Activated CD4-positive, alpha-beta T cell treated with anti-CD3 and anti-CD28 coated beads, Interleukin-2, amount 50 U/mL, for 1 hour (primary cell): ENCODE results near the gene CIC.
A peak's percentile ranks its signal among the peaks of the same experiment; 100 is the strongest.

Experiments used
- DNase-seq: peaks from one replicate; pipeline ENCODE4 v3.0.0-alpha.2; 2020

Gene CIC

GRCh38 chr19:42290136-42290522 is 21.1 kb downstream of the CIC start:
- DNase-seq: no peak

DNA sequence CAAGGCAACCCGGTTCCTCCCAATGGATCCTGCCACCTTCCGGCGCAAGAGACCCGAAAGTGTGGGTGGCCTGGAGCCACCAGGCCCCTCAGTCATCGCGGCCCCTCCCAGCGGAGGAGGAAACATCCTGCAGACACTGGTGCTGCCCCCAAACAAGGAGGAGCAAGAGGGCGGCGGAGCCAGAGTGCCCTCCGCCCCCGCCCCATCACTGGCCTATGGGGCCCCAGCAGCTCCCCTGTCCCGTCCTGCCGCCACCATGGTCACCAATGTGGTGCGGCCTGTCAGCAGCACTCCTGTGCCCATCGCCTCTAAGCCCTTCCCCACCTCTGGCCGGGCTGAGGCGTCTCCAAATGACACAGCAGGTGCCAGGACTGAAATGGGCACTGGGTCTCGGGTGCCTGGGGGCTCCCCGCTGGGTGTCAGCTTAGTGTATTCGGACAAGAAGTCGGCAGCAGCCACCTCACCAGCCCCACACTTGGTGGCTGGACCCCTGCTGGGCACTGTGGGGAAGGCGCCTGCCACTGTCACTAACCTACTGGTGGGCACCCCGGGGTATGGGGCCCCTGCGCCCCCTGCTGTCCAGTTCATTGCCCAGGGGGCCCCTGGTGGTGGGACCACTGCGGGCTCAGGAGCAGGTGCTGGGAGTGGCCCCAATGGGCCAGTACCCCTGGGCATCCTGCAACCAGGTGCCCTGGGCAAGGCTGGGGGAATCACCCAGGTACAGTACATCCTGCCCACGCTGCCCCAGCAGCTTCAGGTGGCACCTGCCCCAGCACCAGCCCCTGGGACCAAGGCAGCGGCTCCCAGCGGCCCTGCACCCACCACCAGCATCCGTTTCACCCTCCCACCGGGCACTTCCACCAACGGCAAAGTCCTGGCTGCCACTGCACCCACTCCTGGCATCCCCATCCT is 21.7 kb downstream of the CIC start:
- peak; percentile 64 for DNase-seq

DNA sequence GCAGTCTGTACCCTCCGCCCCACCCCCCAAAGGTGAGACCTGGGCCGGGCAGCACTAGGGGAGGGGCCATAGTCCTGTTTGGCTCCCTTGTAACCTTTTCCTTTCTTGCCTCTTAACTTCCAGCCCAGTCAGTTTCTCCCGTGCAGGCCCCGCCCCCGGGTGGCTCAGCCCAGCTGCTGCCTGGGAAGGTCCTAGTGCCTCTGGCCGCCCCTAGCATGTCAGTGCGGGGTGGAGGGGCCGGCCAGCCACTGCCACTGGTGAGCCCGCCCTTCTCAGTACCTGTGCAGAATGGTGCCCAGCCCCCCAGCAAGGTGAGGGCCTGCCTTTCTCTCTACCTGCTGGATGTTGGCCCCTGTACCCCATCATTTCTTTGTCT is 22.4 kb downstream of the CIC start:
- no peak for DNase-seq

DNA sequence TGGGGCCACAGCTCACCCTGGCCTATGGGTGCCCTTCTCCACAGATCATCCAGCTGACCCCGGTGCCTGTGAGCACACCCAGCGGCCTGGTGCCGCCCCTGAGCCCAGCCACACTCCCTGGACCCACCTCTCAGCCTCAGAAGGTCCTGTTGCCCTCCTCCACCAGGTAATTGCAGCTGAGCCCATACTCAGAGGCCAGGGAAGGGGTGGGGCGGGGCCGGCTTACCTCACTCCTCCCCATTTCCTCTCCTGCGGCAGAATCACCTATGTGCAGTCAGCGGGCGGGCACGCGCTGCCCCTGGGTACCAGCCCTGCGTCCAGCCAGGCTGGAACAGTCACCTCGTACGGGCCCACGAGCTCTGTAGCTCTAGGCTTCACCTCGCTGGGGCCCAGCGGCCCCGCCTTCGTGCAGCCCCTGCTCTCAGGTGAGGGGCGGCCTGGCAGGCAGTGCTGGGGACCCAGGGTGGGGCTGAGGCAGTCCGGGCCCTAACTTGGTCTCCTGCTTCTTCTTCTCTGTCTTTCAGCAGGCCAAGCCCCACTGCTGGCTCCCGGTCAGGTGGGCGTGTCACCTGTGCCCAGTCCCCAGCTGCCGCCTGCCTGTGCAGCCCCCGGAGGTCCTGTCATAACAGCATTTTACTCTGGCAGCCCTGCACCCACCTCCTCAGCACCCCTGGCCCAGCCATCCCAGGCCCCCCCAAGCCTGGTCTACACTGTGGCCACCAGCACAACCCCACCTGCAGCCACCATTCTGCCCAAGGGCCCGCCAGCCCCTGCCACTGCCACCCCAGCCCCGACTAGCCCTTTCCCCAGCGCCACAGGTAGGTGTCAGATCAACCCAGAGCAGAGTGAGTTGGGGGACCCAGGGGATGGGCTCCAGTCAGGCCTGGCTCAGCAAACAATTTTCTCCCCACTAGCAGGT is 23.2 kb downstream of the CIC start:
- no peak for DNase-seq

GRCh38 chr19:42292963-42293362 is 23.9 kb downstream of the CIC start:
- DNase-seq: no peak

GRCh38 chr19:42293540-42293939 is 24.5 kb downstream of the CIC start:
- no peak for DNase-seq

GRCh38 chr19:42293948-42294347 is 24.9 kb downstream of the CIC start:
- no peak for DNase-seq

DNA sequence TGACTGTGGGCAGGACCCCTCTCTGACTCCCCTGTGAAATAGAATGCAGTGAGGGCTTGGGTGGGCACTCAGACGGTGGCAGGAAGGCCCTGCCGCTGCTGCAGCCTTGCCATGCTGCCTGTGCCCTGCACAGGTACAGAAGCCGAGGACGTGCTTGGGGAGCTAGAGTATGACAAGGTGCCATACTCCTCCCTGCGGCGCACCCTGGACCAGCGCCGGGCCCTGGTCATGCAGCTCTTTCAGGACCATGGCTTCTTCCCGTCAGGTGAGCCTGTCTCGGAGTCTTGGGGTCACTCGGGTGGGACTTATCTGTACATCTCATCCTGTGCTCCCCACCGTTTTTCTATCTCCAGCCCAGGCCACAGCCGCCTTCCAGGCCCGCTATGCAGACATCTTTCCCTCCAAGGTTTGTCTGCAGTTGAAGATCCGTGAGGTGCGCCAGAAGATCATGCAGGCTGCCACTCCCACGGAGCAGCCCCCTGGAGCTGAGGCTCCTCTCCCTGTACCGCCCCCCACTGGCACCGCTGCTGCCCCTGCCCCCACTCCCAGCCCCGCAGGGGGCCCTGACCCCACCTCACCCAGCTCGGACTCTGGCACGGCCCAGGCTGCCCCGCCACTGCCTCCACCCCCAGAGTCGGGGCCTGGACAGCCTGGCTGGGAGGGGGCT is 25.6 kb downstream of the CIC start:
- no peak for DNase-seq

- no peak for DNase-seq
Observed at GRCh38 chr19:42295342-42295741, 26.3 kb downstream of the CIC start.

DNA sequence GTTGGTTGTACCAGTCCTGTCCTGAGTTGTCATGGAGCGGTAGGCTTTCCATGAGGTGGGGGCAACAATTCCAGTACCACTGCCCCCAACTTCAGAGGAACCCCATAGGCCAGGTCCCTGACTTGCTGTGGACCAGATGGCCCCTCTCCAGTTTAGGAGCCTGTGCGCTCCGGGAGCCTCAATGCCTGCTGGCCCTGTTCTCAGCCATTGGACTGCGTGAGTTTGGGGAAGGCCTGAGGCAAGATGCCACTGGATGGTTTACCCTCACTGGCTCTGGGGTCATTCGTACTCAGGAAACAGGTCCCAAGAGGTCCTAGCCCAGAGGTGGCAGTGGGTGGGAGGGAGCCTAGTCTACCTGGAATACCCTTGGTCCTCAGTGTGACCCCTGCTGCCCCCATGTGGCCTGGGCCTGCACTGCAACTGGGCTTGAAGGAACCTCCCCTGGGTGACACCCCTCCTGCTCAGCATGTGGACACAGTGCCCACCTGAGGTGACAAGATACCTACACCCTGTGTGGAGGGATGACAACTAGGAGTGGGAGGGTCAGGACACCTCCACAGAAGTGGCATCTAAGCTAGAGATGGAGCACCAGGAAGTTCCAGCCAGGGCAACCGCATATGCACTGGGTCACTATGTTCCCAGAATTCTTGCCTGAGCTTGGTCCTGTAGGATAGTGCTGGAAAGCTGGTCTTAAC is 26.9 kb downstream of the CIC start:
- peak; percentile 93 for DNase-seq

DNA sequence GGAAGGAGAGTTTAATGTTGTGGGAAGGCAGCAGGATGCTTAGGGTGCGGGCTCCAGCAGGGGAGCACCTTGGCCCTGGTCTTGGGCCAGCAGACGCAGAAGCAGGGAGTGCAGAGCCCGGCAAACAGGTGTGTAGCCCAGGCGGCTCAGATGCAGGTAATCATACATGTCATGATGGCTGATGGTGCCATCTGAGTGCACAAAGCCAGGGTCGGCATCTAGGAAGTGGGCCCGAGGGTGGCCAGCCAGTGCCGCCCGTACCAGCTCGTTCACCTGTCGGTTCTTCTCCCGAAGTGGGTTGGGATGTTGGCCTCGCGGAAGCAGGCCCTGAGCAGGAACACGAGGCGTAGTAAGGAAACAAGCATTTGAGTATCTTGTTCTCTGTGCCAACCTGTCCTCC is 28.0 kb downstream of the CIC start:
- DNase-seq: no peak

DNA sequence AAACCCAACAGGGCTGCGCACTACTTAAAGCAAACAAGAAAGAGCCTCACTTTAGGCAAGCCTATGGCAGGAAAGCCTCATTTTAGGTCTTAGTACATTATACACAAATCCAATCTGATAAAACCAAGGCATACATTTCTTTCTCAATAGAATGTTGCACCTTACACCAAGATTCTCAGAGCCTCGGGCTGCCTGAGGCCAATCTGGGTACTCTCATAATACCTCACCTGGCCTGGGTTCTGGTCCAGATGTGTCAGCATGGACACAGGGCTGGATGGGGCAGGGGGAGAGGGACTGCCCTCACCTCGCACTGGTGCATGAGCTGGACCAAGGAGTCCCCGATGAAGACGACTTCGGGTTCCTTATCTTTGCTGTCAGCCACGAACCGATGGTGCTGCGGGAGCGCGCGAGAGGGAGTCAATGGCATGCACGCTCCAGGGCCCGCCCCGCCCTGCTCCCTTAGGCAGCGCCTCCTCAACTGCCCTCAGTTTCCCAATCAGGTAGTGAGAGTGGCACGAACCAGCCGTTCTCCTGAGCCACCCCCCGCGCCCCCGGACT is 32.7 kb downstream of the CIC start, which contains the start of gene PRR19:
PRR19 (plus strand) TSS at position 487 of the 558 bp plus-strand sequence. CDS start 7,453 bp downstream, outside the sequence.
- DNase-seq: no peak

DNA sequence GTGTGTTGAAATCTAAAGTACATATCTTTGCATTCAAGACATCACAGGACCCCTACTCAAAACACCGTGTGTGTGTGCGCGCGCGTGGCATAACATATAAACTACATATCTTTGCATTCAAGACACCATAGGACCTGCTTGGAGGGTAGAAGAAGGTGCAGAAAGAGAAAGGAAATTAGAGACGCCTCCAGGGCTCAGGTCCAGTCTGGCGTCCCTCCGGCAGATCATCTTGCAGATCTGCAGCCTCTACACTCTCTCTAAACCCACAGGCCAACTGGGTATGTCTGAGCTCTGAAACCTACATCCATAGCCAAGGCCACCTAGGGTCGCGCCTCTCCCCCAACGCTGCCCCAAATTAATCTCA is 34.0 kb downstream of the CIC start:
- no peak for DNase-seq

DNA sequence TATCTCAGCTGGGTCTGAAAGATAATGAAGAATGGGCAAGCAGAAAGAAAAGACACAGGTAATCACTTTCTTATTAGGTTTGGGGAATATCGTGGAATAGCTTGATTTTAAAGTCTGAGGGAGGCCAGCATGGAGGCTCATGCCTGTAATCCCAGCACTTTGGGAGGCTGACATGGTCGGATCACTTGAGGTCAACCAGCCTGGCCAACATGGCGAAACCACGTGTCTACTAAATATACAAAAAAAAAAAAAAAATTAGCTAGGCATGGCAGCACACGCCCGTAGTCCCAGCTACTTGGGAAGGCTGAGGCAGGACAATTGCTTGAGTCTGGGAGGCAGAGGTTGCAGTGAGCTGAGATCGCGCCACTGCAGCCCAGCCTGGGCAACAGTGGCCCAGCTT is 34.8 kb downstream of the CIC start:
- DNase-seq: no peak

- no peak for DNase-seq
Observed at GRCh38 chr19:42306646-42307045, 37.6 kb downstream of the CIC start.

DNA sequence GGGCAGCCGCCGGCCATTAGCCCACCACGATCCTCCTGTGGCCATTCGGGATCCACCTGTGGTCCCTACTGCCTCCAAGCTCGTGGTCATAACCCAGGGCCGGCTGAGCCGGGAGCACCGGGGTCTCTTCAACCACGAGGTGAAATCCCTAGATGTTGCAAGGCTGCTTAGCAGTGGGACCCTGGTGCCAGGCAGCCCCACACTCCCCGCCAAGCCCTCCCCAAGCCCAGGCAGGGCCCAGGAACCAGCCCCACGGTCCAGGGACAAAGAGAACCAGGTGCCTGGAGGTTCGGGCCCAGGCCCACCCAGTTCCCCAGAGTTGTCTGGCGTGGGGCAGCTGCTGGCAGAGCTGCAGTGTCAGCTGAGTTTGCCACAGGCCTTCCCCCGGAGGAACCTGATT is 40.6 kb downstream of the CIC start:
- no peak for DNase-seq

GRCh38 chr19:42311657-42312056 is 42.6 kb downstream of the CIC start:
- no peak for DNase-seq

GRCh38 chr19:42312370-42312769 is 43.3 kb downstream of the CIC start:
- DNase-seq: no peak

GRCh38 chr19:42313096-42313839 is 44.2 kb downstream of the CIC start, which contains the start of gene TMEM145:
Gene TMEM145, plus strand, starts transcription at chr19:42313309. Its CDS starts 68 bp downstream, at chr19:42313377.
- DNase-seq: peak; percentile 31

DNA sequence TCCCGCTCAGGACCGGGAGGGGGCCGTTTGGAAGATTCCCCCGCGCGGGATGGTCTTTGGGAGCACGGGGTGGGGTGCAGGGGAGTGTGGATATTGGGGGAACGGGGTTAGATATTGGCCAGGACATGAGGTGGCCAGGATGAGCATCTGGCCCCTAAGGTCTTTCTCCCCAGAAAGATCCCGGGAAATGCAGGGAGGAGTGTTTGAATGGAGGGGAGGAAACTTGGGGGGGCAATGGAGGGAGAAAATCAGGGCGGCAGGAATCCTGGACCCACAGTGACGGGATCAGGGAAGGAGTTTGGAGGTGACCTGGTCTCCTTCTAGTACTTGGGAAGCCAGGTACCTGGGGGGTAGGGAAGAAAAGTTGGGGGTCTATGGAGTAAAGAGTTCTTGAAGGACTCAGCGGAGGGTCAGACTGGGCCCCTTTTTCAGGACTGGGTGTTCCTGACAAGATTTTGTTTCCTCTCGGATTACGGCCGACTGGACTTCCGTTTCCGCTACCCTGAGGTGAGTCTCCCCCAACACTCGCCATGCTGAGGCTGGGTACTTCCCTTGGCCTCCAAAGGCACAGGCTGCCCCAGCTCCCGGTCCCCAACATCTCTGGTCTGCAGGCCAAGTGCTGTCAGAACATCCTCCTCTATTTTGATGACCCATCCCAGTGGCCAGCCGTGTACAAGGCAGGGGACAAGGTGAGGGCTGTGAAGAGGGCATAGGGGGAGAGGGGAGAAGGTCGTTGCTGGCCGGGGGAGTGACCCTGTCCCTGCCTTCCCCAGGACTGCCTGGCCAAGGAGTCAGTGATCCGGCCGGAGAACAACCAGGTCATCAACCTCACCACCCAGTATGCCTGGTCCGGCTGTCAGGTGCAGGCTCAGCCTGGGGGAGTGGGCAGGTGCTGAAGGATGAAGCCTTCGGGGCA is 45.0 kb downstream of the CIC start:
- no peak for DNase-seq
